Panc1 (cell line): ENCODE measurements around the gene PARD3. TPM values are rescaled to one million over a fixed set of nuclear protein-coding genes. Genes with fewer than 3 reads are reported as not detected.

Experiments used
- ATAC-seq: fragments of 200-7000 bp; cut with Tn5 transposase; 2 replicates; pipeline ENCODE4 v1.9.1; 2020; ENCODE audit warnings: mild to moderate bottlenecking, moderate library complexity
- BruUV-seq: library from RNA; stranded (reverse); fragments of 400-500 nt; replicated peaks from 2 replicates; lab custom pipeline; 2021; lab: Mats Ljungman, UMichigan
- CTCF ChIA-PET: fragments of 300-600 bp; sonication (Branson Sonifier 250); formaldehyde crosslinking; loops from one replicate; lab custom pipeline; 2022; ENCODE audit warnings: antibody characterized with exemption; lab: Charles Lee
- POLR2A ChIA-PET: fragments of 300-600 bp; sonication (Branson Sonifier 250); formaldehyde crosslinking; loops from one replicate; lab custom pipeline; 2022; ENCODE audit warnings: antibody characterized with exemption; lab: Charles Lee
- DNase-seq: peaks from one replicate; pipeline ENCODE4 v3.0.0-alpha.2; 2010; ENCODE audit warnings: low read depth, low spot score
- H3K27ac ChIP-seq: 2 replicates; pipeline ENCODE4 v1.5.1; 2011; ENCODE audit warnings: mild to moderate bottlenecking, low read length, inconsistent platforms
- H3K27me3 ChIP-seq: fragments of 200-500 bp; sonication (Bioruptor generic); 2 replicates; pipeline ENCODE4 v1.6.0; 2014; ENCODE audit warnings: low read length, inconsistent platforms; ENCODE audit not compliant: control insufficient read depth, insufficient read depth
- H3K36me3 ChIP-seq: fragments of 200-500 bp; sonication (Bioruptor generic); 2 replicates; pipeline ENCODE4 v1.5.1; 2014; ENCODE audit warnings: inconsistent platforms, mild to moderate bottlenecking, low read length, moderate library complexity; ENCODE audit not compliant: control insufficient read depth, insufficient read depth
- H3K4me1 ChIP-seq: 2 replicates; pipeline ENCODE4 v1.5.1; 2011; ENCODE audit warnings: inconsistent platforms, mild to moderate bottlenecking, low read length, moderate library complexity; ENCODE audit not compliant: control insufficient read depth, insufficient read depth
- H3K4me3 ChIP-seq, 2 experiments: 2 replicates each; pipeline ENCODE4 v1.5.1; 2011 to 2012; ENCODE audit warnings: low read depth in 2 of 2, low read length in 2 of 2, mild to moderate bottlenecking in 2 of 2, inconsistent platforms in 1 of 2, moderate library complexity in 1 of 2
- H3K9me3 ChIP-seq: fragments of 200-500 bp; sonication (Bioruptor generic); 2 replicates; pipeline ENCODE4 v1.5.1; 2014; ENCODE audit warnings: low read depth, mild to moderate bottlenecking, inconsistent platforms, low read length, moderate library complexity; ENCODE audit not compliant: control insufficient read depth, insufficient read depth
- POLR2AphosphoS5 ChIP-seq: IDR thresholded peaks from 2 replicates; pipeline ENCODE4 v1.6.1; 2012; ENCODE audit warnings: mild to moderate bottlenecking, low read depth, low read length, moderate library complexity
- REST ChIP-seq, 2 experiments: IDR thresholded peaks; 2 replicates each; pipeline ENCODE4 v1.6.1; 2011 to 2012; ENCODE audit warnings: low read depth in 2 of 2, control low read depth in 1 of 2, low read length in 1 of 2, mild to moderate bottlenecking in 1 of 2, moderate library complexity in 1 of 2; ENCODE audit not compliant: insufficient read depth in 1 of 2
- SIN3A ChIP-seq: IDR thresholded peaks from 2 replicates; pipeline ENCODE4 v1.6.1; 2012; ENCODE audit warnings: low read depth, mild to moderate bottlenecking, low read length, moderate library complexity, borderline replicate concordance; ENCODE audit not compliant: insufficient read depth
- in situ Hi-C: cut with HindIII; loops from 2 replicates; pipeline ENCODE4 v1.10.0; 2016; ENCODE audit warnings: low sequenced_read_pairs, low pct_unique_long_range_greater_than_20kb
- intact Hi-C: fragments of 100-400 bp; cut with micrococcal nuclease; formaldehyde crosslinking; loops from one replicate; pipeline ENCODE4 v1.10.0; 2022; ENCODE audit not compliant: unreplicated experiment
- total RNA-seq: library from RNA; stranded (reverse); gene quantifications from one replicate; pipeline ENCODE4 v1.2.1, GENCODE V29; 2021; ENCODE audit not compliant: unreplicated experiment
- TF ChIP-seq, protein P1 (sequence below): fragments of 450-650 bp; IDR thresholded peaks from 2 replicates; pipeline ENCODE4 v1.5.1; 2017; ENCODE audit warnings: mild to moderate bottlenecking

The PARD3 gene
- total RNA-seq, 1 experiment from 2014 or later = 29.8 TPM

- BruUV-seq = no TSS peak
- Histone ChIP-seq H3K4me1 (peaks cover 8% of the 10 kb centered on the region; the same call in 1 of the 2 replicates), H3K27ac (peak overlapping the region; percentile 64), H3K4me3 (no peak overlapping the region), H3K36me3 (no peaks in the 10 kb centered on the region), H3K27me3 (no peaks in the 10 kb centered on the region), H3K9me3 (no peaks in the 10 kb centered on the region)
- ATAC-seq (peak; percentile 78), DNase-seq (peak; percentile 61)
- in situ Hi-C loops (no loop called here), intact Hi-C loops (loop anchor here (5.0 kb wide), 2 partner anchors 111 to 1306 kb away; partner anchors contain the start of gene NRP1)
- ChIA-PET POLR2A (no interaction called here), CTCF (no interaction called here)
- TF ChIP-seq SIN3A = no peak
- TF ChIP-seq, protein P1, sequence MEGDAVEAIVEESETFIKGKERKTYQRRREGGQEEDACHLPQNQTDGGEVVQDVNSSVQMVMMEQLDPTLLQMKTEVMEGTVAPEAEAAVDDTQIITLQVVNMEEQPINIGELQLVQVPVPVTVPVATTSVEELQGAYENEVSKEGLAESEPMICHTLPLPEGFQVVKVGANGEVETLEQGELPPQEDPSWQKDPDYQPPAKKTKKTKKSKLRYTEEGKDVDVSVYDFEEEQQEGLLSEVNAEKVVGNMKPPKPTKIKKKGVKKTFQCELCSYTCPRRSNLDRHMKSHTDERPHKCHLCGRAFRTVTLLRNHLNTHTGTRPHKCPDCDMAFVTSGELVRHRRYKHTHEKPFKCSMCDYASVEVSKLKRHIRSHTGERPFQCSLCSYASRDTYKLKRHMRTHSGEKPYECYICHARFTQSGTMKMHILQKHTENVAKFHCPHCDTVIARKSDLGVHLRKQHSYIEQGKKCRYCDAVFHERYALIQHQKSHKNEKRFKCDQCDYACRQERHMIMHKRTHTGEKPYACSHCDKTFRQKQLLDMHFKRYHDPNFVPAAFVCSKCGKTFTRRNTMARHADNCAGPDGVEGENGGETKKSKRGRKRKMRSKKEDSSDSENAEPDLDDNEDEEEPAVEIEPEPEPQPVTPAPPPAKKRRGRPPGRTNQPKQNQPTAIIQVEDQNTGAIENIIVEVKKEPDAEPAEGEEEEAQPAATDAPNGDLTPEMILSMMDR = peak; percentile 83
These were observed 176.6 kb downstream of the PARD3 start for GRCh38 chr10:34638406-34639054.

GRCh38 chr10:34637418-34637911 is 177.6 kb downstream of the PARD3 start:
- in situ Hi-C loops (no loop called here), intact Hi-C loops (loop anchor here (5.0 kb wide), 2 partner anchors 110 to 1305 kb away; partner anchors contain the start of gene NRP1)
- TF ChIP-seq, protein P1 = peak; percentile 92
- no peak for TF ChIP-seq POLR2AphosphoS5
- no peaks in the 10 kb centered on the region for H3K9me3 ChIP-seq
- ATAC-seq = peak; percentile 71; the same call in 1 of the 2 replicates
- CTCF ChIA-PET = no interaction called here
- BruUV-seq = no TSS peak
- DNase-seq = peak; percentile 45
- no peaks in the 10 kb centered on the region for H3K27me3 ChIP-seq
- H3K36me3 ChIP-seq = no peaks in the 10 kb centered on the region
- POLR2A ChIA-PET = no interaction called here
- H3K27ac ChIP-seq = peak overlapping the region; percentile 23; the same call in 1 of the 2 replicates
- H3K4me1 ChIP-seq = peaks cover 8% of the 10 kb centered on the region; the same call in 1 of the 2 replicates
- H3K4me3 ChIP-seq = no peak overlapping the region

DNA sequence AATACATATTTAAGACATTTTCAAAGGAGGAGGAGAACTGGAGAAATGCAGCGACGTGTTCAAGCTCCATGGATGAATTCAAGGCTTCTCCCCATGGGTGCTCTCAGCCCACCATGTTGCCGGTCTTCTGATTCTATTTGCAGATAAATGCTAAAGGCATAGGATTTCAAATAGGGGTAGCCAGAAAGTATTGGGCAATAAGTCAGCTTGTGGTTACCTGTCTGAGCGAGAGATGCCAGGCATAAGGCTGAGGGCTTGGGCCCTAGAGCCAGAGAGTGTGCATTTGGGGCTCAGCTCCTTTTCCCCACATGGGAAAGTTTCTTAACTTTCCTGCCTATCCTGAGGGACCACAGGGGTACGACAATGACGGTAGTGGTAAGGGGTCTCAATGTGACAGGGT is 180.0 kb downstream of the PARD3 start:
- peaks cover 8% of the 10 kb centered on the region; the same call in 1 of the 2 replicates for H3K4me1 ChIP-seq
- intact Hi-C loops (loop anchor here (5.0 kb wide), 2 partner anchors 108 to 1303 kb away; partner anchors contain the start of gene NRP1), in situ Hi-C loops (no loop called here)
- no peak overlapping the region for H3K27ac ChIP-seq
- TF ChIP-seq REST (IDR thresholded peaks at IDR 0.05; ENCODE audit: insufficient read depth in 1 of 2, low read depth in 2 of 2, low read length in 1 of 2) = no peak
- DNase-seq = no peak
- no peaks in the 10 kb centered on the region for H3K27me3 ChIP-seq
- ChIA-PET POLR2A (no interaction called here), CTCF (interaction anchor here (0.6 kb wide), 1 partner anchor 248 kb away, joined by 3 read pairs; no protein-coding TSS in a partner anchor)
- no TSS peak for BruUV-seq
- H3K36me3 ChIP-seq = no peaks in the 10 kb centered on the region
- no peak overlapping the region for H3K4me3 ChIP-seq
- H3K9me3 ChIP-seq = no peaks in the 10 kb centered on the region
- ATAC-seq = no peak
